HG02852 (cell line): ENCODE results near the gene ITPKB.

Source experiments
- ATAC-seq: cut with Tn5 transposase; IDR thresholded peaks from one replicate; pipeline ENCODE4 v1.9.1; 2021; ENCODE audit warnings: mild to moderate bottlenecking, moderate library complexity; ENCODE audit not compliant: unreplicated experiment

Gene ITPKB

GRCh38 chr1:226668173-226668560 is 70.9 kb downstream of the ITPKB start:
- no peak for ATAC-seq

- ATAC-seq: no peak
These were observed 72.4 kb downstream of the ITPKB start for GRCh38 chr1:226666692-226667091.

GRCh38 chr1:226666164-226666506 is 72.9 kb downstream of the ITPKB start:
- no peak for ATAC-seq

GRCh38 chr1:226665505-226666163 is 73.4 kb downstream of the ITPKB start:
- ATAC-seq: no peak

- ATAC-seq: no peak
These were observed 74.5 kb downstream of the ITPKB start for GRCh38 chr1:226664413-226665101.

- no peak for ATAC-seq
These were observed 75.8 kb downstream of the ITPKB start for GRCh38 chr1:226663327-226663704.

GRCh38 chr1:226662642-226663326 is 76.3 kb downstream of the ITPKB start:
- peak; percentile 95 for ATAC-seq

GRCh38 chr1:226661965-226662364 is 77.1 kb downstream of the ITPKB start:
- ATAC-seq: no peak

GRCh38 chr1:226661271-226661670 is 77.8 kb downstream of the ITPKB start:
- no peak for ATAC-seq

- ATAC-seq: no peak
These were observed 78.5 kb downstream of the ITPKB start for GRCh38 chr1:226660410-226661182.

- ATAC-seq: no peak
These were observed 79.4 kb downstream of the ITPKB start for GRCh38 chr1:226659641-226660040.

GRCh38 chr1:226659136-226659535 is 79.9 kb downstream of the ITPKB start:
- ATAC-seq: no peak

- no peak for ATAC-seq
These were observed 80.4 kb downstream of the ITPKB start for GRCh38 chr1:226658546-226659125.

GRCh38 chr1:226657895-226658545 is 81.1 kb downstream of the ITPKB start:
- ATAC-seq: no peak

- no peak for ATAC-seq
These were observed 82.3 kb downstream of the ITPKB start for GRCh38 chr1:226656601-226657277.

GRCh38 chr1:226656201-226656600 is 82.9 kb downstream of the ITPKB start:
- ATAC-seq: no peak

GRCh38 chr1:226655251-226656163 is 83.6 kb downstream of the ITPKB start:
- ATAC-seq: no peak

GRCh38 chr1:226654668-226655055 is 84.4 kb downstream of the ITPKB start:
- ATAC-seq: no peak

- peak; percentile 23 for ATAC-seq
These were observed 84.9 kb downstream of the ITPKB start for GRCh38 chr1:226654046-226654667.
